Stomach smooth muscle (tissue), 2 donors: ENCODE measurements around the gene SNCAIP.

ENCODE experiments used
- H3K27ac ChIP-seq: one replicate; pipeline ENCODE4 v1.7.0; 2013; ENCODE audit warnings: mild to moderate bottlenecking, low read length, inconsistent platforms
- H3K27me3 ChIP-seq, 2 donors: one replicate each; pipeline ENCODE4 v1.7.0; 2013; ENCODE audit warnings: low read length in 2 of 2; ENCODE audit not compliant: insufficient read depth in 2 of 2, control insufficient read depth in 1 of 2
- H3K36me3 ChIP-seq, 2 donors: one replicate each; pipeline ENCODE4 v1.7.0; 2013; ENCODE audit warnings: low read length in 2 of 2; ENCODE audit not compliant: control insufficient read depth in 2 of 2, insufficient read depth in 2 of 2
- H3K4me1 ChIP-seq: one replicate; pipeline ENCODE4 v1.7.0; 2013; ENCODE audit warnings: low read length; ENCODE audit not compliant: control insufficient read depth, insufficient read depth
- H3K4me3 ChIP-seq, 2 donors: one replicate each; pipeline ENCODE4 v1.7.0; 2013; ENCODE audit warnings: low read length in 2 of 2
- H3K9ac ChIP-seq, 2 donors: one replicate each; pipeline ENCODE4 v1.7.0; 2013; ENCODE audit warnings: low read length in 2 of 2, mild to moderate bottlenecking in 1 of 2
- H3K9me3 ChIP-seq, 2 donors: one replicate each; pipeline ENCODE4 v1.7.0; 2013; ENCODE audit warnings: low read length in 2 of 2; ENCODE audit not compliant: control insufficient read depth in 2 of 2
- donor health status: healthy.
- donor health status: Pancreatic carcinoma.

Gene SNCAIP

DNA sequence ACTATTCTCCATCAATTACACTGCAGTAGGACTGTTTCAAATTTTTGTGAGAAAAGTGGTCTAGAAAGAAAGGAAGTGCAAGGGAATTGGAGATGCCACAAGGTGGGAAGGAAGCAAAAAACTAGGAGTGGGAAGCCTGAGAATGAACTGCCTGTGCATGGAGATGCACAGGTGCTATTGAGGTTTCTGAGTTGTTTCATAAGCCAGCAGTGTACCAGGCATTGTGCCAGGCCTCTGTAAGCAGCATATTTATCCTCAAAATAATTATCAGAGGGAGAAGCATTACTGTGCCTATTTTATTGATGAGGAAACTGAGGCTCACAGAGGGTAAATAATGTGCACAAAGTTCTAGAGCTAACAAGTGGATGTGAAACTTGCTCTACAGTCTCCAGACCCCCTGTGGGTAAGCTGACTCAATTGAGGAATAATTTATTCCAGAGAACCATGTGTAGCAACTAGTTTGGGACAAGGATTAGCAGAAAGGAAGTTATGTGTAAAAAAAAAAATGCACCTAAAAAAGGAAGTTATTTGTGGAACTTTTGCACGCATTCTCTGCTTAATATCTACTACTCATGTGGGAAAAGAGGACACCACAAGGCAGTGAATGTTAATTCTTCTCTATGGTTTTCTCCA, 96.7 kb downstream of the SNCAIP start:
- no peak overlapping the region for H3K4me3 ChIP-seq
- H3K4me1 ChIP-seq: no peaks in the 10 kb centered on the region

DNA sequence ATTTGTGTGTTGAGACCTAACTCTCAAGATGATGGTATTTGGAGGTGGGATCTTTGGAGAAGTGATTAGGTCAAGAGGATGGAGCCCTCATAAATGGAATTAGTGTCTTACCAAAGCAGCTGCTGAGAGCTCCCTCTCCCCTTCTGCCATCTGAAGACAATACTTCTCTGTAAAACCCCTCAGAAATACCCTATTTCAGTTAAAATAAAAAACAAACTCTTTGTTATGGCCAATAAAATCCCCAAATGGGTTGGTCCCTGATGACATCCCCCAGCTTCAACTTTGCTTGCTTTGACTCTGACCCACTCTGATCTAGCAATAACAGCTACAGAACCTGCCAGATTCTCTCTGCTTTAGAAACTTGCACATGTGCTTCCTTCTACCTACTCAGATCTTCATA, 100.9 kb downstream of the SNCAIP start:
- Histone ChIP-seq H3K27me3 (no peaks in the 10 kb centered on the region), H3K4me1 (no peaks in the 10 kb centered on the region), H3K4me3 (no peak overlapping the region), H3K36me3 (no peaks in the 10 kb centered on the region), H3K9me3 (no peaks in the 10 kb centered on the region), H3K9ac (no peak overlapping the region), H3K27ac (no peak overlapping the region)

More for the DNA sequence above, 96.7 kb downstream of the SNCAIP start:
- Histone ChIP-seq H3K36me3 (no peaks in the 10 kb centered on the region), H3K9me3 (no peaks in the 10 kb centered on the region), H3K27ac (no peak overlapping the region), H3K27me3 (no peaks in the 10 kb centered on the region), H3K9ac (no peak overlapping the region)

DNA sequence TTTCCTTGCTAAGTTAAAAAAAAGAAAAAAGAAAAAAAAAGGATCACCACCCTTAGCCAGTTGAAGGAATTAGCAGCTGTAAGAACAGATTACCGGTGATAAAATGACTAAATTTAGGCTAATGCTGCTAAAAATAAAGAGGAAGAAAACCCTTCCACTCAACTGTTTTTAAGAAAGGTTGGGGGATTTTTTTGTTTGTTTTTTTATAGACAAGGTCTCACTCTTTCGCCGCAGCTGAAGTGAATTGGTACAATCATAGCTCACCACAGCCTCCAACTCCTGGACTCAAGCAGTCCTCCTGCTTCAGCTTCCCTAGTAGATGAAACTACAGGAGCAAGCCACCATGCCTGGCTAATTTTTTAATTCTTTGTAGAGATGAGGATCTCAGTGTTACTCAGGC, 101.7 kb downstream of the SNCAIP start:
- H3K9me3 ChIP-seq: no peaks in the 10 kb centered on the region
- no peaks in the 10 kb centered on the region for H3K36me3 ChIP-seq
- H3K27me3 ChIP-seq: no peaks in the 10 kb centered on the region
- H3K4me1 ChIP-seq: no peaks in the 10 kb centered on the region
- H3K4me3 ChIP-seq: no peak overlapping the region
- no peak overlapping the region for H3K9ac ChIP-seq
- H3K27ac ChIP-seq: no peak overlapping the region

DNA sequence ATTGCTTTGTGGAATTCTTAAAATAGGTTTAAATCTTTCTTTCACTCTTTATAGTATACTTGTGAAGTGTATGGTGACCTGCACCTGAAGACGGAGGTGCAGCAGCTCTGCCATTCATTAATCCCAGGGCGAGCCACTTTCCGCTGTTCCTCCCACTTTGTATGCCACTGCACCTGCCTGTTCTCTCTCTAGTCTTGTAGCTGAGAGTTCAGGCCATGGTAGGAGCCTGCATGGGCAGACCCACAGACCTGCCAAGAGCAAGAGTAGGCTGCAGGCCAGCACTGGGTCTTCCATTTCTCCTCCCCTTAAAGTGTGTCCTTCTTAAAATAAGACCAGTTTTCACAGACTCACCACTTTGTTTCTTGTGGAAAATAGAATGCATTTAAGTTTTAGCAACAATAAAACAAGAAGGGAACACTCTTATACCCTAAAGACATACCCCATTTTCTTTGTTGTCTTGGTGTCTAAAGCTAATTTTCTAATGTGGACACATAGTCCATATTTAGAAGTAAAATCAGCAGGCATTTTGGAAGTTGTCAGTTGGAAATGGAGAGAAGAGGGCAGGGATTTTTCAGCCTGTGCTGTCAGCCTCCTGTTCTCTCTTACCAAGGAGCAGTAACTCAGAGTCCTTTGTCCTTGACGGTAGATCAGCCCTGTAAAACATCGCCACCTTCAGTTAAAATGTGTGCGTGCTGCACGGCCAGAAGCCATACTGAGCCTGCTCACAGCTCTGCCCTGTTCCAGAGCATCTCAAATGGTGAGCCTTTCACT, 103.2 kb downstream of the SNCAIP start:
- Histone ChIP-seq H3K4me1 (no peaks in the 10 kb centered on the region), H3K4me3 (no peak overlapping the region), H3K36me3 (no peaks in the 10 kb centered on the region), H3K27me3 (no peaks in the 10 kb centered on the region), H3K9ac (no peak overlapping the region), H3K9me3 (no peaks in the 10 kb centered on the region), H3K27ac (no peak overlapping the region)

DNA sequence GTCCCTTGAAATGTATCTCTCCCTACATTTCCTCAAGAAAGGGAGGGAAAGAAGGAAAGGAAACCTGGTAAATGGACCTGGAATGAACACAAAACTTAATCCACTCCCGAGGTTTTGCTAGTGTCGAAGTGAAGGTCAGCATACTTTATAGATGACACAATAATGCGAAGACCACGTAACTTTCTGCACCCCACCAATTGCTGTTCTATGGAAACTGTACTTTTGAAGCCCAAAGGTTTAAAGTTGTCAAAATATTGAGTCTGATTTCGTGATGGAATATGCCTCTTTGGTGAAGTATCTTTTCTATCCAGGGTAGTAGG, 103.7 kb downstream of the SNCAIP start:
- H3K36me3 ChIP-seq: no peaks in the 10 kb centered on the region
- no peak overlapping the region for H3K4me3 ChIP-seq

DNA sequence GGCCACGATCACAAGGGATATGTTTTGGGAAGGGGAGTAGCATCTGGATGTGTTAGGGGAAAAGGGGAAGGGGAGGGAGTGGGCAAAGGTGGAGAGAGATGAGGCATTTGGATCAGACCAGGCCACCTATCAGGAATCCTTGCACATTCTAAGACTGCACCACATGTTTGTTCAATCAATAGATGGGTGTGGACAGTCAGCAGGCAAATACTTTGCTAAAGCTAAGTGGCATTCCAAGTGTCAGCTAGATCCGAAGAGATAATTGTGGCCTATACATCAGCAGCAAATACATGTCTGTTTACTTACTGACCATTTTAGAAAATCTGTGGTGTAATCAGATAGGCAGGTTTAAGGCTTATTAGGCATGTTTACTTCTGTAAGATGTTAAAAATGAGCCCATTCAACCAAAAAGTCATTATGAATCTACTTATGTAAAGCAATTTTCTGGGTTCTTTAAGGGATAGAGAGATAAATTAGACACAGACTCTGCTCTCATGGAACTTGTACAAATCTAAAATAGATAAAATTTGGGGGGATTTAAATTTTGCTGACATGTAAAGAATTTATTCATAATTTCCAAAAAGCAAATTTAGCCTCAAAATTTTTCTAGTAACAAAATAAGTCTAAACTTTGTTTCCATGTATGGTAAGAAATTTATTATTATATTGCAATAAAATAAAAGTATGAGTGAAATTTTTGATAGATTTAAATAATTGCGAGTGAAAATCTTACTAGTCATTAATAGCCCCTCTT, 107.3 kb downstream of the SNCAIP start:
- Histone ChIP-seq H3K27me3 (no peaks in the 10 kb centered on the region), H3K4me3 (no peak overlapping the region), H3K27ac (no peak overlapping the region), H3K9ac (no peak overlapping the region), H3K4me1 (no peaks in the 10 kb centered on the region), H3K36me3 (no peaks in the 10 kb centered on the region), H3K9me3 (no peaks in the 10 kb centered on the region)

More for the DNA sequence above, 103.7 kb downstream of the SNCAIP start:
- no peaks in the 10 kb centered on the region for H3K27me3 ChIP-seq
- H3K9ac ChIP-seq: no peak overlapping the region
- H3K4me1 ChIP-seq: no peaks in the 10 kb centered on the region
- H3K9me3 ChIP-seq: no peaks in the 10 kb centered on the region
- H3K27ac ChIP-seq: no peak overlapping the region

DNA sequence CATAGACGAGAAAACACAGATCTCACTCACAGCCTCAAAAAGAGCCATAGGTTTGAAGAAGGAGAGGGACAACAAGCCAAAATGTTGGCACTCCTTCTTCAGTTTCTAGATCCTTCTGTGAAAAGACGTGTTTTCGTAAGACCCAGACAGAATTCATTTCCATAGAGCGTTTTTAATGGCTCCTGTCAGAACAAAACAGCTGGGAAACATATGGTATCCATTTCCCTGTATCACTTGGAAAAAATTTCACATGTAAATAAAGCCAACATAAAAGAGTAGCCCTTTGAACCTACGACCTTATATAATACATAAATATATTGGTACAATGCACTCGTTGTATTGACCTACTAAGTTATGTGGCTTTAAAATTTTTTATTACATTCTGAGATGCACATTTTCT, 108.1 kb downstream of the SNCAIP start:
- Histone ChIP-seq H3K9me3 (no peaks in the 10 kb centered on the region), H3K4me3 (no peak overlapping the region), H3K36me3 (no peaks in the 10 kb centered on the region), H3K27me3 (no peaks in the 10 kb centered on the region), H3K27ac (no peak overlapping the region), H3K9ac (no peak overlapping the region), H3K4me1 (no peaks in the 10 kb centered on the region)

DNA sequence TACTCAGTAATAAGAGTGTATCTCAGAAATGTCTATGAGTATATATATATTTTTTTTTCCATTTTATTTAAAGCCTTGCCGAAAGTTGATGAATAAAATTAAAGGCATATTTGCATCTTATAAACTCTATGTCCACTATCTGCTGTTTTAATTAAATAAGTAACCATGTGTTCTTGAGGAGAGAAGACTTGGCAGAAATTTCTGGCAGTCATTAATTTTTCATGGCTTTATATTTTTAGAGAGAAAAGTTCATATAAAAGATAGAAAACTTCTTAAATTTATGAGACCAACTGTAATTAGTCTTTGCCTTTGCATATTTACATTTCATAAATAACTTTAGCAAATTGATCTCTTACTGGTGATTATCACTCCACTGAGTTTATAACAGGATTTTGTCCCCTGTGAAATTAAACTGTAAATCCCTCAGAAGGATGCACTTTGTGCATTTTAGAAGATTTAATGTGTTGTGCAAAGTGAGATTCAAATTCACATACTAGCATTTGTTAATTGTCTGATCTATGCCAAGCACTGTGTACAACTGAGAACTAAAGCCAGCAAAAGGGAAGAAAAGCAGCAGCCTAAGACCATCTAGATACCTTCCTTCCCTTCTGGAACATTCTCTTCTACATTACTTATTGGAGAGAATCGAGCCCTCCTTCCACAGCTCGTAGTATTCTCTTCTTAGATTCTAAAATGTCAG, 108.7 kb downstream of the SNCAIP start:
- Histone ChIP-seq H3K27ac (no peak overlapping the region), H3K4me3 (no peak overlapping the region), H3K36me3 (no peaks in the 10 kb centered on the region), H3K4me1 (no peaks in the 10 kb centered on the region), H3K9me3 (no peaks in the 10 kb centered on the region), H3K9ac (no peak overlapping the region), H3K27me3 (no peaks in the 10 kb centered on the region)

DNA sequence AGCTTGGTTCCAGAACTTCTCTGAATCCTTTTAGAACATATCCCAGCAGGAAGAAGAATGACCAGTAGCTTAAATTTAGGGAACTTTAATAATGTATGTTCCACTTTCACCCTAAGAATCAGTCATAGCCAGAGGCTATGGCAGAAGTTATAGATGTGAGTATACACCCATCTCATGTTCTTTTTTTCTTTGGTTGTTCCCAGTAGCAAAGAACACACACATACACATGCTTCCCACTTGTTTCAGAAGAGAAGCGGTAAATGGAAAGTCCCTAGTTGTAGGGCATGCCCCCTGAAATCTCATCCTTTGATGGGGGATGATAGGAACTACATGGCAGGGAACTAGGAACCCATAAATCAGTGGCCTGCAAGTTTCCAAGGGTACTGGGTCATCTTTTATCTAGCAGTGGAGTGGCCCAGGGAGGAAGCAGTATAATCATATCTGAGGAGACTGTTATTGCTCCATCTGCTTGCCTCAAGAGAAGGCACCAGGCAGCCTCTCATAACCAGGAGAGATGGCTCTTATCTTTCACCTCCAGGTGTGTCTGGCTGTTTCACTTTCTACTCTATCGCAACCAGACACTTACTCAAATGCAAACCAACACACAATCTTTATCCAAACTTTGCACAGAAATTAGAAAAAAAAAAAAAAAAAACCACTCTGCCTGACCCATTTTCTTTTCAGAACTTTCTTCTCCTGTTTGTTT, 109.5 kb downstream of the SNCAIP start:
- H3K9me3 ChIP-seq: no peaks in the 10 kb centered on the region
- H3K4me3 ChIP-seq: no peak overlapping the region
- H3K27me3 ChIP-seq: no peaks in the 10 kb centered on the region
- no peaks in the 10 kb centered on the region for H3K36me3 ChIP-seq
- H3K9ac ChIP-seq: no peak overlapping the region
- H3K4me1 ChIP-seq: no peaks in the 10 kb centered on the region
- H3K27ac ChIP-seq: no peak overlapping the region

DNA sequence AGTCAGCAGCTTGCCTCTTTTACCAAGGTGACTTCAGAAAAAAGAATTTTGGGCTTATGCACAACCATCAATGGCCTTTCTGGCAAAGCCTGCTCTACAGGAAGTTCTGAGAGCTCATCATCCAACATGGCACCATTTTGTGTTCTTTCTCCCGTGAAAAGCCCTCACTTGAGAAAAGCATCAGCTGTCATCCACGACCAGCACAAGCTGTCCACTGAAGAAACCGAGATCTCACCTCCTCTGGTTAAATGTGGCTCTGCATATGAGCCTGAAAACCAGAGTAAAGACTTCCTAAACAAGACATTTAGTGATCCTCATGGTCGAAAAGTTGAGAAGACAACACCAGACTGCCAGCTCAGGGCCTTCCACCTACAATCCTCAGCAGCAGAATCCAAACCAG, 111.2 kb downstream of the SNCAIP start:
- H3K36me3 ChIP-seq: no peaks in the 10 kb centered on the region
- H3K4me1 ChIP-seq: no peaks in the 10 kb centered on the region
- H3K9ac ChIP-seq: no peak overlapping the region
- H3K27me3 ChIP-seq: no peaks in the 10 kb centered on the region
- no peak overlapping the region for H3K4me3 ChIP-seq
- no peaks in the 10 kb centered on the region for H3K9me3 ChIP-seq
- no peak overlapping the region for H3K27ac ChIP-seq
